K562 (cell line): ENCODE measurements around the gene LAMB2. TPM values are rescaled to one million over a fixed set of nuclear protein-coding genes. Genes with fewer than 3 reads are reported as not detected.

Source experiments
- ATAC-seq: fragments of 200-7000 bp; cut with Tn5 transposase; 3 replicates; pipeline ENCODE4 v1.9.1; 2020; ENCODE audit warnings: moderate library complexity
- BruUV-seq: library from RNA; stranded (reverse); fragments of 400-500 nt; replicated peaks from 2 replicates; lab custom pipeline; 2021; lab: Mats Ljungman, UMichigan
- CTCF ChIA-PET: fragments of 300-600 bp; formaldehyde crosslinking; extraction: SDS; loops from one replicate; lab custom pipeline; 2021; ENCODE audit warnings: low intra/inter-chr PET ratio; lab: Yijun Ruan, JAX
- POLR2A ChIA-PET: fragments of 300-600, 350-650 bp; sonication (Branson Sonifier 250); formaldehyde crosslinking; extraction: SDS; loops from one replicate; lab custom pipeline; 2021; ENCODE audit warnings: antibody characterized with exemption, inconsistent platforms; lab: Yijun Ruan, JAX
- DNase-seq, 4 experiments: peaks; one replicate each; pipeline versions ENCODE4 v3.0.0 to v3.0.0-alpha.2; 2011 to 2018; ENCODE audit warnings: low spot score in 3 of 4, mixed read lengths in 3 of 4; ENCODE audit errors: extremely low read depth in 1 of 4
- FAIRE-seq: peaks from 2 replicates; lab custom pipeline; 2011; peaks lifted over from hg19 to GRCh38; lab: Jason Lieb, UNC
- H2AFZ ChIP-seq: 2 replicates; pipeline ENCODE4 v1.6.0; 2011; ENCODE audit warnings: low read depth, low read length, control low read depth, inconsistent platforms
- H3K27ac ChIP-seq: fragments of 200-600 bp; 3 replicates; pipeline ENCODE4 v1.8.0; 2011; ENCODE audit warnings: low read depth, mild to moderate bottlenecking, control low read depth, inconsistent platforms, low read length, moderate library complexity, mixed read lengths; ENCODE audit errors: extremely low read depth
- H3K27me3 ChIP-seq, 2 experiments: fragments of 300-600 bp in 1 of 2; 2 replicates in 1 of 2; 3 replicates in 1 of 2; pipeline versions ENCODE4 v1.6.0 to v1.8.0; 2011; ENCODE audit warnings: inconsistent platforms in 2 of 2, low read length in 2 of 2, mild to moderate bottlenecking in 1 of 2, mixed read lengths in 1 of 2, moderate library complexity in 1 of 2; ENCODE audit not compliant: control insufficient read depth in 2 of 2, insufficient read depth in 2 of 2
- H3K36me3 ChIP-seq: fragments of 300-600 bp; 3 replicates; pipeline ENCODE4 v1.8.0; 2011; ENCODE audit warnings: mild to moderate bottlenecking, low read length, inconsistent platforms; ENCODE audit not compliant: control insufficient read depth, insufficient read depth
- H3K4me1 ChIP-seq, 2 experiments: fragments of 200-600 bp in 1 of 2; replicated peaks in 1 of 2; 2 replicates in 1 of 2; 3 replicates in 1 of 2; pipeline versions ENCODE4 v1.5.1 to v1.8.0; 2011; ENCODE audit warnings: inconsistent platforms in 2 of 2, low read length in 2 of 2, mild to moderate bottlenecking in 1 of 2, mixed read lengths in 1 of 2, moderate library complexity in 1 of 2; ENCODE audit not compliant: control insufficient read depth in 2 of 2, insufficient read depth in 2 of 2
- H3K4me2 ChIP-seq: 2 replicates; pipeline ENCODE4 v1.6.1; 2011; ENCODE audit warnings: low read length, control low read depth, inconsistent platforms, mixed read lengths; ENCODE audit not compliant: insufficient read depth
- H3K4me3 ChIP-seq: fragments of 200-600 bp; sonication (generic), shearing (Covaris generic); 2 replicates; pipeline ENCODE4 v1.5.1; 2016; ENCODE audit warnings: control low read depth, inconsistent platforms
- H3K79me2 ChIP-seq: fragments of 200-600 bp; 3 replicates; pipeline ENCODE4 v1.8.0; 2011; ENCODE audit warnings: low read length, inconsistent platforms; ENCODE audit not compliant: control insufficient read depth, insufficient read depth
- H3K9ac ChIP-seq, 2 experiments: 2 replicates each; pipeline versions ENCODE4 v1.6.0 to v1.6.1; 2011; ENCODE audit warnings: low read depth in 2 of 2, low read length in 2 of 2, control low read depth in 1 of 2, inconsistent platforms in 1 of 2, mild to moderate bottlenecking in 1 of 2, mixed read lengths in 1 of 2; ENCODE audit not compliant: insufficient read depth in 1 of 2
- H3K9me1 ChIP-seq: one replicate; pipeline ENCODE4 v1.6.0; 2011; ENCODE audit warnings: inconsistent platforms, mild to moderate bottlenecking, low read length, moderate library complexity; ENCODE audit not compliant: control insufficient read depth, insufficient read depth
- H3K9me3 ChIP-seq: replicated peaks from 2 replicates; pipeline ENCODE4 v1.5.1; 2011; ENCODE audit warnings: low read depth, low read length, inconsistent platforms; ENCODE audit not compliant: control insufficient read depth, insufficient read depth
- H4K20me1 ChIP-seq: replicated peaks from 2 replicates; pipeline ENCODE4 v1.6.1; 2011; ENCODE audit warnings: low read length, inconsistent platforms, mixed read lengths; ENCODE audit not compliant: control insufficient read depth, insufficient read depth
- ARID3A ChIP-seq: IDR thresholded peaks from 2 replicates; pipeline ENCODE4 v1.6.1; 2012; ENCODE audit warnings: low read depth, low read length, improper control_type of control experiment, borderline replicate concordance
- E2F6 ChIP-seq, 2 experiments: IDR thresholded peaks; 2 replicates each; pipeline ENCODE4 v1.6.1; 2011; ENCODE audit warnings: borderline replicate concordance in 1 of 2, control low read depth in 1 of 2, low read depth in 1 of 2, low read length in 1 of 2, mild to moderate bottlenecking in 1 of 2, mixed read lengths in 1 of 2, moderate library complexity in 1 of 2; ENCODE audit not compliant: insufficient read depth in 1 of 2, insufficient read length in 1 of 2, poor library complexity in 1 of 2, severe bottlenecking in 1 of 2; ENCODE audit errors: extremely low read depth in 1 of 2
- LARP7 ChIP-seq: fragments of 450-650 bp; IDR thresholded peaks from 2 replicates; pipeline ENCODE4 v1.6.1; 2016
- MTF1 ChIP-seq: fragments of 250-450 bp; sonication (Bioruptor Pico); IDR thresholded peaks from 2 replicates; pipeline ENCODE4 v1.9.0; 2021; ENCODE audit warnings: moderate library complexity, mild to moderate bottlenecking, inconsistent platforms, borderline replicate concordance
- NR2F6 ChIP-seq: fragments of 450-650 bp; formaldehyde crosslinking; IDR thresholded peaks from 2 replicates; pipeline ENCODE4 v1.4.0; 2020; ENCODE audit warnings: mild to moderate bottlenecking
- RFX1 ChIP-seq: fragments of 450-650 bp; IDR thresholded peaks from 2 replicates; pipeline ENCODE4 v1.6.1; 2016; ENCODE audit warnings: mild to moderate bottlenecking, moderate library complexity
- SMAD2 ChIP-seq: fragments of 150-350 bp; IDR thresholded peaks from 2 replicates; pipeline ENCODE4 v1.6.1; 2014; ENCODE audit warnings: low read depth, mild to moderate bottlenecking, low read length
- USF1 ChIP-seq: sonication (generic); formaldehyde crosslinking; IDR thresholded peaks from 2 replicates; pipeline ENCODE4 v1.9.0; 2022; ENCODE audit warnings: mild to moderate bottlenecking, missing genetic modification reagents
- WGBS: fragments of 100-300 bp; shearing (Covaris generic); methylation state at CpG from one replicate; pipeline ENCODE4 v1.1.6; 2016; ENCODE audit warnings: low coverage, mixed read lengths; ENCODE audit not compliant: insufficient coverage; ENCODE audit errors: missing lambda C conversion rate; 5-methylcytosine and 5-hydroxymethylcytosine counted together
- in situ Hi-C: fragments of 300-500 bp; cut with MboI; formaldehyde crosslinking; loops from 4 replicates; pipeline ENCODE4 v1.15.0; 2018; ENCODE audit warnings: inconsistent platforms, mixed read lengths
- intact Hi-C: fragments of 100-400 bp; cut with micrococcal nuclease; formaldehyde crosslinking; loops from 2 replicates; pipeline ENCODE4 v1.14.2; 2022
- polyA plus RNA-seq, 8 experiments: library from polyadenylated mRNA; depleted of rRNA in 4 of 8; stranded (reverse) in 5 of 8; unstranded in 3 of 8; fragments of >200 nt; fragmentation: Nextera tagmentation in 2 of 8; fragmentation: Illumina TruSeq in 1 of 8; extraction: Ambion mirVana in 2 of 8; extraction: Trizol in 1 of 8; gene quantifications; 2 replicates each; pipeline versions ENCODE4 v1.2.1 to v1.2.3, GENCODE V29; 2011 to 2014; ENCODE audit warnings: inconsistent platforms in 1 of 8, missing spikeins in 1 of 8
- total RNA-seq, 7 experiments: library from RNA; depleted of rRNA in 6 of 7; stranded (reverse); fragments of >200 nt in 6 of 7; fragmentation: Illumina TruSeq in 2 of 7; extraction: Trizol in 2 of 7; gene quantifications; 2 replicates each; pipeline versions ENCODE4 v1.2.1 to v1.2.3, GENCODE V29; 2011 to 2021; ENCODE audit warnings: low replicate concordance in 1 of 7

The LAMB2 gene
- total and polyA plus RNA-seq, 9 of the 15 experiments (the other 6 are each of a cell fraction or from before 2014, with no cell fraction given) = 1.4 to 26.0 (median 16.2) TPM

- Histone ChIP-seq H2AFZ (no peak overlapping the region), H3K36me3 (peaks cover 21% of the 10 kb centered on the region; the same call in 2 of the 3 replicates), H3K4me1 (peaks cover 9 to 39% of the 10 kb centered on the region in 2 experiments; a peak in 4 of 5 replicates), H3K4me2 (no peak overlapping the region), H3K27me3 (no peaks in the 10 kb centered on the region), H4K20me1 (no peaks in the 10 kb centered on the region), H3K79me2 (peaks cover 20% of the 10 kb centered on the region), H3K9ac (peak overlapping the region in 1 of 2 experiments; percentile 64; a peak in 1 of 4 replicates), H3K9me1 (no peaks in the 10 kb centered on the region), H3K27ac (no peak overlapping the region), H3K4me3 (no peak overlapping the region), H3K9me3 (no peaks in the 10 kb centered on the region)
- ChIA-PET POLR2A (interaction anchor here (0.6 to 2.1 kb wide), 2 partner anchors 10 to 45 kb away, joined by 3 to 5 read pairs; partner anchors contain the start of gene LAMB2), CTCF (no interaction called here)
- intact Hi-C loops = no loop called here
- in situ Hi-C loops = no loop called here
- FAIRE-seq (no peak), DNase-seq (no peak), ATAC-seq (no peak)
- TF ChIP-seq E2F6 (IDR thresholded peaks at IDR 0.05; ENCODE audit: borderline replicate concordance in 1 of 2, extremely low read depth in 1 of 2, insufficient read depth in 1 of 2, insufficient read length in 1 of 2, low read depth in 1 of 2, low read length in 1 of 2, poor library complexity in 1 of 2, severe bottlenecking in 1 of 2) (peak in 1 of 2 experiments; percentile 10), MTF1 (CRISPR knock-in tag) (no peak)
- 74% methylated on average over 7 of the region's 7 CpGs for WGBS
- no TSS peak for BruUV-seq
Observed at GRCh38 chr3:49122451-49122850, 10.4 kb downstream of the LAMB2 start.

GRCh38 chr3:49122022-49122421 lies 10.8 kb downstream of the LAMB2 start:
- Histone ChIP-seq H3K4me1 (peaks cover 9 to 41% of the 10 kb centered on the region in 2 experiments; a peak in 4 of 5 replicates), H3K9me3 (no peaks in the 10 kb centered on the region), H3K27me3 (no peaks in the 10 kb centered on the region), H4K20me1 (no peaks in the 10 kb centered on the region), H3K36me3 (peaks cover 25% of the 10 kb centered on the region; the same call in 2 of the 3 replicates), H3K79me2 (peaks cover 20% of the 10 kb centered on the region), H3K4me3 (no peak overlapping the region), H3K9ac (no peak overlapping the region; a peak in 1 of 4 replicates), H2AFZ (no peak overlapping the region), H3K27ac (no peak overlapping the region), H3K9me1 (no peaks in the 10 kb centered on the region), H3K4me2 (no peak overlapping the region)
- WGBS = 96% methylated on average over 7 of the region's 12 CpGs
- no TSS peak for BruUV-seq
- intact Hi-C loops (no loop called here), in situ Hi-C loops (no loop called here)
- ChIA-PET POLR2A (interaction anchor here (0.6 kb wide), 2 partner anchors 12 to 45 kb away, joined by 3 read pairs; no protein-coding TSS in a partner anchor), CTCF (no interaction called here)
- FAIRE-seq = no peak
- no peak for ATAC-seq
- no peak for DNase-seq
- TF ChIP-seq SMAD2 (no peak), NR2F6 (CRISPR knock-in tag) (no peak), RFX1 (no peak), ARID3A (no peak), LARP7 (no peak), USF1 (CRISPR knock-in tag) (no peak)
